HepG2 (cell line): ENCODE results near the gene UBE2N. TPM values are rescaled to one million over a fixed set of nuclear protein-coding genes. Genes with fewer than 3 reads are reported as not detected.

Source experiments
- IKZF4 ChIP-seq: sonication (generic); formaldehyde crosslinking; IDR thresholded peaks from 2 replicates; pipeline ENCODE4 v1.5.1; 2020; ENCODE audit warnings: borderline replicate concordance, mild to moderate bottlenecking, low read depth, missing genetic modification reagents; ENCODE audit errors: not compliant biosample characterization
- MAFG ChIP-seq: sonication (generic); formaldehyde crosslinking; IDR thresholded peaks from 2 replicates; pipeline ENCODE4 v1.5.1; 2020; ENCODE audit warnings: mild to moderate bottlenecking, missing genetic modification reagents
- NCOR1 ChIP-seq: fragments of 200-600 bp; sonication (generic); IDR thresholded peaks from 2 replicates; pipeline ENCODE4 v1.7.0; 2017; ENCODE audit warnings: antibody characterized with exemption, low read length, borderline replicate concordance
- RBFOX2 ChIP-seq: fragments of 200-400 bp; formaldehyde crosslinking; IDR thresholded peaks from 2 replicates; pipeline ENCODE4 v1.6.1; 2017; ENCODE audit warnings: low read depth, mild to moderate bottlenecking, low read length
- ZNF432 ChIP-seq: sonication (generic); formaldehyde crosslinking; IDR thresholded peaks from 2 replicates; pipeline ENCODE4 v1.5.0; 2020; ENCODE audit warnings: missing genetic modification reagents, mild to moderate bottlenecking, borderline replicate concordance
- polyA plus RNA-seq, 8 experiments: library from polyadenylated mRNA; depleted of rRNA in 3 of 8; stranded (reverse) in 7 of 8; unstranded in 1 of 8; fragments of >200 nt; fragmentation: Illumina TruSeq in 4 of 8; extraction: Trizol in 4 of 8; gene quantifications; 2 replicates each; pipeline versions ENCODE4 v1.2.1 to v1.2.3, GENCODE V29; 2011 to 2016; ENCODE audit warnings: low read depth in 4 of 8, missing spikeins in 1 of 8, mixed read lengths in 1 of 8; ENCODE audit not compliant: insufficient read depth in 1 of 8
- total RNA-seq, 5 experiments: library from RNA; depleted of rRNA; stranded (reverse); fragments of >200 nt; fragmentation: Illumina TruSeq; extraction: Trizol; gene quantifications; 2 replicates each; pipeline ENCODE4 v1.2.3, GENCODE V29; 2016; ENCODE audit warnings: low read depth in 1 of 5
- TF ChIP-seq, protein P1 (sequence below): sonication (generic); formaldehyde crosslinking; IDR thresholded peaks from one replicate; pipeline ENCODE4 v1.5.1; 2020; ENCODE audit warnings: mild to moderate bottlenecking, missing genetic modification reagents; ENCODE audit errors: not compliant biosample characterization
- TF ChIP-seq, protein P2 (sequence below): sonication (generic); formaldehyde crosslinking; IDR thresholded peaks from 2 replicates; pipeline ENCODE4 v1.4.0; 2020; ENCODE audit warnings: missing genetic modification reagents

UBE2N gene
- total and polyA plus RNA-seq, 2 of the 13 experiments (the other 11 are each of a cell fraction or from before 2014, with no cell fraction given), result 188 to 197 TPM

DNA sequence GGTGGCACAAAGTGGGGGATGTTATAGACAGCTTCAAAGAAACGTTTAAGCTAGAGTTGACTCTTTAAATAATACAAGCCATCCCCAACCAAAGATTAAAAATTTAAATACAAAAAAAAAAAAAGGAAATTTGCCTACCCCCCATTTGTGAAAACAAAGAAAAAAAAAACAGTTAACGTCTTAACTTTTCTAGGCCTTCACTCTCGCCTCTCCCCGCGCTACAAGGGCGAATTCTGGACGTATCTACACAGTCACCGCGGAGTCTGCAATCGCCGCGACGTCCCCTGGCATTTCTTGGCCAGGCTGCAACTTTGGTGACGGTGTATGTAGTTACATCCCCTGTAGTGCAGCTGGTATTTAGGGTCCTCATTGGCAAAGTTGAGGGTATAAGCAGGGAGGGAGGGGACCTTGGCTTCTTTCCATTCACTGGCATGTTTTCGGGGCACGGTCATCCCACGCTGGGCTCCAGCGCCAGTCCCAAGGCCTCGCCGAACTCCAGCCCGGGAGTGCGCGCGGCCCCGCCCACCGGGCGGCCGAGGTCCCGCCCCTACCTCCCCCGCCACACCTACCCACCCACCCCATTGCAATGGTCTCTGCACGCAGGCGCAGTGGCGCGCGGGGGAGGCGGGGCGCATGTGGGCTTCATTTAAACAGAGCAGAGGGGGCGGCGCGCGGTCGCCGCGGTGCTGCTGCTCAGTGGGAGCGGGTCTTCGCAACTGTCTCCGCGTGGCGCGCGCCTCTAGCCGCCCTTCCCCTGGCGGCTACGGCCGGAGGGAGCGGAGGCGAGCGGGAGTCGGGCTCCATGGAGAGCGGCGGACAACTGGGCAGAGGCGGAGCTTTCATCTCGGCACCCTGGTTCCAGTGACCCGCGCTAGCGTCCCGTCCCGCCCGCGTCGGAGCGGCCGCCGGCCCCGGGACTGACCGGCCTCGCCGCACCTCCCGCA, 64.2 kb downstream of the UBE2N start, which contains the start of gene NUDT4 (continued):
- TF ChIP-seq, protein P1, sequence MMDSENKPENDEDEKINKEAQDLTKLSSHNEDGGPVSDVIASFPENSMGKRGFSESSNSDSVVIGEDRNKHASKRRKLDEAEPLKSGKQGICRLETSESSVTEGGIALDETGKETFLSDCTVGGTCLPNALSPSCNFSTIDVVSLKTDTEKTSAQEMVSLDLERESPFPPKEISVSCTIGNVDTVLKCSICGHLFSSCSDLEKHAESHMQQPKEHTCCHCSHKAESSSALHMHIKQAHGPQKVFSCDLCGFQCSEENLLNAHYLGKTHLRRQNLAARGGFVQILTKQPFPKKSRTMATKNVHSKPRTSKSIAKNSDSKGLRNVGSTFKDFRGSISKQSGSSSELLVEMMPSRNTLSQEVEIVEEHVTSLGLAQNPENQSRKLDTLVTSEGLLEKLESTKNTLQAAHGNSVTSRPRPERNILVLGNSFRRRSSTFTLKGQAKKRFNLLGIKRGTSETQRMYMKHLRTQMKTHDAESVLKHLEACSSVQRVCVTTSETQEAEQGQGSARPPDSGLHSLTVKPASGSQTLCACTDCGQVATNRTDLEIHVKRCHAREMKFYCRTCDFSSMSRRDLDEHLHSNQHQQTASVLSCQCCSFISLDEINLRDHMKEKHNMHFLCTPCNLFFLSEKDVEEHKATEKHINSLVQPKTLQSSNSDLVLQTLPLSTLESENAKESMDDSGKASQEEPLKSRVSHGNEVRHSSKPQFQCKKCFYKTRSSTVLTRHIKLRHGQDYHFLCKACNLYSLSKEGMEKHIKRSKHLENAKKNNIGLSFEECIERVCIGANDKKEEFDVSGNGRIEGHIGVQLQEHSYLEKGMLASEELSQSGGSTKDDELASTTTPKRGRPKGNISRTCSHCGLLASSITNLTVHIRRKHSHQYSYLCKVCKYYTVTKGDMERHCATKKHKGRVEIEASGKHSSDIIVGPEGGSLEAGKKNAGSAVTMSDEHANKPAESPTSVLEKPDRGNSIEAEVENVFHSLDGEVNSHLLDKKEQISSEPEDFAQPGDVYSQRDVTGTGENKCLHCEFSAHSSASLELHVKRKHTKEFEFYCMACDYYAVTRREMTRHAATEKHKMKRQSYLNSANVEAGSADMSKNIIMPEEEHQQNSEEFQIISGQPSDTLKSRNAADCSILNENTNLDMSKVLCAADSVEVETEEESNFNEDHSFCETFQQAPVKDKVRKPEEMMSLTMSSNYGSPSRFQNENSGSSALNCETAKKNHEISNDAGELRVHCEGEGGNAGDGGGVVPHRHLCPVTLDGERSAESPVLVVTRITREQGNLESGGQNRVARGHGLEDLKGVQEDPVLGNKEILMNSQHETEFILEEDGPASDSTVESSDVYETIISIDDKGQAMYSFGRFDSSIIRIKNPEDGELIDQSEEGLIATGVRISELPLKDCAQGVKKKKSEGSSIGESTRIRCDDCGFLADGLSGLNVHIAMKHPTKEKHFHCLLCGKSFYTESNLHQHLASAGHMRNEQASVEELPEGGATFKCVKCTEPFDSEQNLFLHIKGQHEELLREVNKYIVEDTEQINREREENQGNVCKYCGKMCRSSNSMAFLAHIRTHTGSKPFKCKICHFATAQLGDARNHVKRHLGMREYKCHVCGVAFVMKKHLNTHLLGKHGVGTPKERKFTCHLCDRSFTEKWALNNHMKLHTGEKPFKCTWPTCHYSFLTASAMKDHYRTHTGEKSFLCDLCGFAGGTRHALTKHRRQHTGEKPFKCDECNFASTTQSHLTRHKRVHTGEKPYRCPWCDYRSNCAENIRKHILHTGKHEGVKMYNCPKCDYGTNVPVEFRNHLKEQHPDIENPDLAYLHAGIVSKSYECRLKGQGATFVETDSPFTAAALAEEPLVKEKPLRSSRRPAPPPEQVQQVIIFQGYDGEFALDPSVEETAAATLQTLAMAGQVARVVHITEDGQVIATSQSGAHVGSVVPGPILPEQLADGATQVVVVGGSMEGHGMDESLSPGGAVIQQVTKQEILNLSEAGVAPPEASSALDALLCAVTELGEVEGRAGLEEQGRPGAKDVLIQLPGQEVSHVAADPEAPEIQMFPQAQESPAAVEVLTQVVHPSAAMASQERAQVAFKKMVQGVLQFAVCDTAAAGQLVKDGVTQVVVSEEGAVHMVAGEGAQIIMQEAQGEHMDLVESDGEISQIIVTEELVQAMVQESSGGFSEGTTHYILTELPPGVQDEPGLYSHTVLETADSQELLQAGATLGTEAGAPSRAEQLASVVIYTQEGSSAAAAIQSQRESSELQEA (CRISPR knock-in tag), result no peak
- no peak for TF ChIP-seq MAFG (CRISPR knock-in tag)
- TF ChIP-seq, protein P2, sequence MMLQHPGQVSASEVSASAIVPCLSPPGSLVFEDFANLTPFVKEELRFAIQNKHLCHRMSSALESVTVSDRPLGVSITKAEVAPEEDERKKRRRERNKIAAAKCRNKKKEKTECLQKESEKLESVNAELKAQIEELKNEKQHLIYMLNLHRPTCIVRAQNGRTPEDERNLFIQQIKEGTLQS (CRISPR knock-in tag), result no peak
- TF ChIP-seq NCOR1, result no peak
- TF ChIP-seq ZNF432 (CRISPR knock-in tag), result no peak
- TF ChIP-seq IKZF4 (CRISPR knock-in tag), result peak; percentile 59
- TF ChIP-seq RBFOX2, result peak; percentile 91
